Panc1 (cell line): ENCODE results near the gene MYL10.

ENCODE experiments used
- CTCF ChIP-seq: fragments of 450-650 bp; IDR thresholded peaks from 2 replicates; pipeline ENCODE4 v1.5.1; 2017; ENCODE audit warnings: mild to moderate bottlenecking
- POLR2AphosphoS5 ChIP-seq: IDR thresholded peaks from 2 replicates; pipeline ENCODE4 v1.6.1; 2012; ENCODE audit warnings: mild to moderate bottlenecking, low read depth, low read length, moderate library complexity
- REST ChIP-seq, 2 experiments: IDR thresholded peaks; 2 replicates each; pipeline ENCODE4 v1.6.1; 2011 to 2012; ENCODE audit warnings: low read depth in 2 of 2, control low read depth in 1 of 2, low read length in 1 of 2, mild to moderate bottlenecking in 1 of 2, moderate library complexity in 1 of 2; ENCODE audit not compliant: insufficient read depth in 1 of 2
- SIN3A ChIP-seq: IDR thresholded peaks from 2 replicates; pipeline ENCODE4 v1.6.1; 2012; ENCODE audit warnings: low read depth, mild to moderate bottlenecking, low read length, moderate library complexity, borderline replicate concordance; ENCODE audit not compliant: insufficient read depth
- TCF7L2 ChIP-seq: IDR thresholded peaks from 2 replicates; pipeline ENCODE4 v1.6.1; 2011; ENCODE audit warnings: mild to moderate bottlenecking, low read depth, low read length, inconsistent platforms

GRCh38 chr7:101614939-101615302, 14.2 kb downstream of the MYL10 start:
- TF ChIP-seq CTCF (no peak), POLR2AphosphoS5 (no peak), REST (IDR thresholded peaks at IDR 0.05; ENCODE audit: insufficient read depth in 1 of 2, low read depth in 2 of 2, low read length in 1 of 2) (no peak), TCF7L2 (no peak), SIN3A (no peak)
